ENCODE data around the gene CCDC187. TPM values are rescaled to one million over a fixed set of nuclear protein-coding genes. Genes with fewer than 3 reads are reported as not detected.

Gene CCDC187
- total and polyA plus RNA-seq, 9 donors: 0.01 to 0.16 (median 0.04) TPM

GRCh38 chr9:136345281-136346156, 41.6 kb upstream of the CCDC187 start:
- H3K4me1 ChIP-seq (ENCODE audit: control insufficient read depth, insufficient read depth, low read length): peaks cover 75% of the 10 kb centered on the region
- no peaks in the 10 kb centered on the region for H3K9me3 ChIP-seq (replicated peaks; ENCODE audit: control insufficient read depth, low read depth, low read length)
- peaks cover 2% of the 10 kb centered on the region for H3K27me3 ChIP-seq (ENCODE audit: control insufficient read depth, insufficient read depth, low read length)
- no peak for DNase-seq
- H3K27ac ChIP-seq (ENCODE audit: low read length): peak overlapping the region; percentile 29
- H3K36me3 ChIP-seq (ENCODE audit: control insufficient read depth, insufficient read depth, low read length): peaks cover 21% of the 10 kb centered on the region
- no peak overlapping the region for H3K4me3 ChIP-seq (ENCODE audit: low read length)
- WGBS (ENCODE audit: insufficient coverage): 33% methylated on average over 36 of the region's 43 CpGs

GRCh38 chr9:136344544-136345280, 40.8 kb upstream of the CCDC187 start:
- Histone ChIP-seq H3K27ac (ENCODE audit: low read length) (no peak overlapping the region), H3K27me3 (ENCODE audit: control insufficient read depth, insufficient read depth, low read length) (peaks cover 2% of the 10 kb centered on the region), H3K4me1 (ENCODE audit: control insufficient read depth, insufficient read depth, low read length) (peaks cover 67% of the 10 kb centered on the region), H3K36me3 (ENCODE audit: control insufficient read depth, insufficient read depth, low read length) (peaks cover 28% of the 10 kb centered on the region), H3K9me3 (replicated peaks; ENCODE audit: control insufficient read depth, low read depth, low read length) (no peaks in the 10 kb centered on the region), H3K4me3 (ENCODE audit: low read length) (no peak overlapping the region)
- DNase-seq: no peak
- 73% methylated on average over 20 of the region's 21 CpGs for WGBS (ENCODE audit: insufficient coverage)

- Histone ChIP-seq H3K36me3 (ENCODE audit: control insufficient read depth, insufficient read depth, low read length) (peaks cover 33% of the 10 kb centered on the region), H3K4me3 (ENCODE audit: low read length) (no peak overlapping the region), H3K4me1 (ENCODE audit: control insufficient read depth, insufficient read depth, low read length) (peaks cover 59% of the 10 kb centered on the region), H3K27ac (ENCODE audit: low read length) (no peak overlapping the region), H3K27me3 (ENCODE audit: control insufficient read depth, insufficient read depth, low read length) (peaks cover 2% of the 10 kb centered on the region), H3K9me3 (replicated peaks; ENCODE audit: control insufficient read depth, low read depth, low read length) (no peaks in the 10 kb centered on the region)
- DNase-seq: no peak
- 95% methylated on average over 18 of the region's 24 CpGs for WGBS (ENCODE audit: insufficient coverage)
These were observed 40.0 kb upstream of the CCDC187 start for GRCh38 chr9:136343884-136344269.

GRCh38 chr9:136343121-136343883, 39.4 kb upstream of the CCDC187 start:
- WGBS (ENCODE audit: insufficient coverage): 74% methylated on average over 16 of the region's 23 CpGs
- H3K9me3 ChIP-seq (replicated peaks; ENCODE audit: control insufficient read depth, low read depth, low read length): no peaks in the 10 kb centered on the region
- peaks cover 2% of the 10 kb centered on the region for H3K27me3 ChIP-seq (ENCODE audit: control insufficient read depth, insufficient read depth, low read length)
- H3K27ac ChIP-seq (ENCODE audit: low read length): no peak overlapping the region
- peaks cover 39% of the 10 kb centered on the region for H3K36me3 ChIP-seq (ENCODE audit: control insufficient read depth, insufficient read depth, low read length)
- no peak overlapping the region for H3K4me3 ChIP-seq (ENCODE audit: low read length)
- peaks cover 53% of the 10 kb centered on the region for H3K4me1 ChIP-seq (ENCODE audit: control insufficient read depth, insufficient read depth, low read length)
- DNase-seq: no peak

- Histone ChIP-seq H3K4me1 (ENCODE audit: control insufficient read depth, insufficient read depth, low read length) (peaks cover 44% of the 10 kb centered on the region), H3K4me3 (ENCODE audit: low read length) (peak overlapping the region; percentile 10), H3K36me3 (ENCODE audit: control insufficient read depth, insufficient read depth, low read length) (peaks cover 48% of the 10 kb centered on the region), H3K27ac (ENCODE audit: low read length) (no peak overlapping the region), H3K27me3 (ENCODE audit: control insufficient read depth, insufficient read depth, low read length) (peaks cover 2% of the 10 kb centered on the region), H3K9me3 (replicated peaks; ENCODE audit: control insufficient read depth, low read depth, low read length) (no peaks in the 10 kb centered on the region)
- no peak for DNase-seq
- 17% methylated on average over 56 of the region's 60 CpGs for WGBS (ENCODE audit: insufficient coverage)
These were observed 38.6 kb upstream of the CCDC187 start for GRCh38 chr9:136342181-136343120.

GRCh38 chr9:136341769-136342168, 37.9 kb upstream of the CCDC187 start:
- Histone ChIP-seq H3K4me3 (ENCODE audit: low read length) (no peak overlapping the region), H3K4me1 (ENCODE audit: control insufficient read depth, insufficient read depth, low read length) (peaks cover 38% of the 10 kb centered on the region), H3K27ac (ENCODE audit: low read length) (no peak overlapping the region), H3K27me3 (ENCODE audit: control insufficient read depth, insufficient read depth, low read length) (peaks cover 2% of the 10 kb centered on the region), H3K36me3 (ENCODE audit: control insufficient read depth, insufficient read depth, low read length) (peaks cover 55% of the 10 kb centered on the region), H3K9me3 (replicated peaks; ENCODE audit: control insufficient read depth, low read depth, low read length) (no peaks in the 10 kb centered on the region)
- WGBS (ENCODE audit: insufficient coverage): 67% methylated on average over 8 of the region's 10 CpGs
- no peak for DNase-seq

GRCh38 chr9:136341042-136341655, 37.3 kb upstream of the CCDC187 start:
- peaks cover 2% of the 10 kb centered on the region for H3K27me3 ChIP-seq (ENCODE audit: control insufficient read depth, insufficient read depth, low read length)
- no peak for DNase-seq
- WGBS (ENCODE audit: insufficient coverage): 87% methylated on average over 13 of the region's 18 CpGs
- H3K9me3 ChIP-seq (replicated peaks; ENCODE audit: control insufficient read depth, low read depth, low read length): no peaks in the 10 kb centered on the region
- H3K4me1 ChIP-seq (ENCODE audit: control insufficient read depth, insufficient read depth, low read length): peaks cover 32% of the 10 kb centered on the region
- H3K36me3 ChIP-seq (ENCODE audit: control insufficient read depth, insufficient read depth, low read length): peaks cover 61% of the 10 kb centered on the region
- H3K27ac ChIP-seq (ENCODE audit: low read length): no peak overlapping the region
- no peak overlapping the region for H3K4me3 ChIP-seq (ENCODE audit: low read length)

GRCh38 chr9:136340356-136341041, 36.6 kb upstream of the CCDC187 start:
- no peak overlapping the region for H3K4me3 ChIP-seq (ENCODE audit: low read length)
- no peak overlapping the region for H3K27ac ChIP-seq (ENCODE audit: low read length)
- peaks cover 26% of the 10 kb centered on the region for H3K4me1 ChIP-seq (ENCODE audit: control insufficient read depth, insufficient read depth, low read length)
- H3K36me3 ChIP-seq (ENCODE audit: control insufficient read depth, insufficient read depth, low read length): peaks cover 67% of the 10 kb centered on the region
- no peak for DNase-seq
- no peaks in the 10 kb centered on the region for H3K9me3 ChIP-seq (replicated peaks; ENCODE audit: control insufficient read depth, low read depth, low read length)
- H3K27me3 ChIP-seq (ENCODE audit: control insufficient read depth, insufficient read depth, low read length): no peaks in the 10 kb centered on the region
- 89% methylated on average over 25 of the region's 28 CpGs for WGBS (ENCODE audit: insufficient coverage)

GRCh38 chr9:136339958-136340310, 36.0 kb upstream of the CCDC187 start:
- Histone ChIP-seq H3K9me3 (replicated peaks; ENCODE audit: control insufficient read depth, low read depth, low read length) (no peaks in the 10 kb centered on the region), H3K36me3 (ENCODE audit: control insufficient read depth, insufficient read depth, low read length) (peaks cover 73% of the 10 kb centered on the region), H3K27me3 (ENCODE audit: control insufficient read depth, insufficient read depth, low read length) (no peaks in the 10 kb centered on the region), H3K4me1 (ENCODE audit: control insufficient read depth, insufficient read depth, low read length) (peaks cover 25% of the 10 kb centered on the region), H3K4me3 (ENCODE audit: low read length) (no peak overlapping the region), H3K27ac (ENCODE audit: low read length) (no peak overlapping the region)
- no peak for DNase-seq
- WGBS (ENCODE audit: insufficient coverage): 63% methylated on average over 2 of the region's 12 CpGs
